ENCODE data around the gene PGS1.

The PGS1 gene

DNA sequence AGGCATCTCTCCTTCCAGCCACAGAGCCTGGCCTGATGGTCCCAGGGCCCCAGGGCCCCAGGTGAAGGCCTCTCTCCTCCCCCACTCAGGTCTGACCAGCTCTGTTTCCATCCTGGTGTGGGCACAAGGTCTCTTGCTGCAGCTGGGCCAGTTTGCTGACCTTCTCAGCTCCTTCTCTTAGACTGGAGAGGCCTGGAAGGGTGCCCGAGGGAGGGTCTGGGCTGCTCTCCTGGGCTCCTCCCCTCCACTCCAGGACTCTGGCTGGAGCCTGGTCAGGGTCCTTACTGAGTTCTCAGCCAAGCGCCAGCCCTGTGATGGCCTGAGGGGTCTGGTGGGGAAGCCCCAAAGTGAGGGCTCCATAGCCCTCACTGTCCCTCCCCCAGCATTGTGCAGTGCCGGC, 31.0 kb upstream of the PGS1 start:
- no peak for DNase-seq (ENCODE audit: low read depth in 2 of 2)
- no peak overlapping the region for H3K4me3 ChIP-seq (replicated peaks in 1 of 2; ENCODE audit: low read depth in 2 of 2, low read length in 2 of 2)
- no peak for TF ChIP-seq CTCF (IDR thresholded peaks at IDR 0.05; ENCODE audit: low read depth, low read length)

GRCh38 chr17:78348055-78348770, 30.2 kb upstream of the PGS1 start:
- no peak for DNase-seq (ENCODE audit: low read depth in 2 of 2)
- H3K4me3 ChIP-seq (replicated peaks in 1 of 2; ENCODE audit: low read depth in 2 of 2, low read length in 2 of 2) = no peak overlapping the region
- TF ChIP-seq CTCF (IDR thresholded peaks at IDR 0.05; ENCODE audit: low read depth, low read length) = no peak

- H3K4me3 ChIP-seq (replicated peaks in 1 of 2; ENCODE audit: low read depth in 2 of 2, low read length in 2 of 2) = no peak overlapping the region
- TF ChIP-seq CTCF (IDR thresholded peaks at IDR 0.05; ENCODE audit: low read depth, low read length) = no peak
- DNase-seq (ENCODE audit: low read depth in 2 of 2) = no peak
Measured at GRCh38 chr17:78349891-78350642, 28.4 kb upstream of the PGS1 start.

DNA sequence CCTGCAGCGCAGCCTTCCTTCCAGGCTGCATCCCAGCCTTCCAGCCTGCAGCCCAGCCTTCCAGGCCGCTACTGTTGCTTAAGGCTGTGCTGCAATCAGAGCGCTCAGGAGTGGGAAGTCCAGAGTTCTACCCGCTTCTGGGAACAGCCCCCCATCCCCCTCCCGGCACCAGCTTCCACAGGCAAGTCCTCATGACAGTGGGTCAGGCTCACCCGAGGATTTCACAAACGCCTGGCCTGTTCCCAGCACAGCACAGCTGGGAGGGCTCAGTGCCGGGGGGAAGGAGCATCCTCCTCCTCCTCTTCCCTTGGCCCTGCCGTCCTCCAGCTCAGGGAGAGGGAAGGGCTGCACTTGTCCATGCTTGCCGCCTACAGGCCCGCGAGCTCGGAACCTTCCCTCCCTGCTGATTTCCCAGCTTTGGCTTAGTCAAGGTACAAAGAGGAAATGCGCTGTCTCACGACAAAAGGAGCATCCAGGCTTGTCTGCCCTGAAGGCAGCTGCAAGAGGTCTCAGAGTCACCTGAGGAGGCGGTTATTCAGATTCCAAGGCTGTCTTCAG, 26.9 kb upstream of the PGS1 start:
- H3K4me3 ChIP-seq (replicated peaks in 1 of 2; ENCODE audit: low read depth in 2 of 2, low read length in 2 of 2) = no peak overlapping the region
- peak; percentile 96 to 100 for DNase-seq (ENCODE audit: low read depth in 2 of 2)
- TF ChIP-seq CTCF (IDR thresholded peaks at IDR 0.05; ENCODE audit: low read depth, low read length) = peak; percentile 17

DNA sequence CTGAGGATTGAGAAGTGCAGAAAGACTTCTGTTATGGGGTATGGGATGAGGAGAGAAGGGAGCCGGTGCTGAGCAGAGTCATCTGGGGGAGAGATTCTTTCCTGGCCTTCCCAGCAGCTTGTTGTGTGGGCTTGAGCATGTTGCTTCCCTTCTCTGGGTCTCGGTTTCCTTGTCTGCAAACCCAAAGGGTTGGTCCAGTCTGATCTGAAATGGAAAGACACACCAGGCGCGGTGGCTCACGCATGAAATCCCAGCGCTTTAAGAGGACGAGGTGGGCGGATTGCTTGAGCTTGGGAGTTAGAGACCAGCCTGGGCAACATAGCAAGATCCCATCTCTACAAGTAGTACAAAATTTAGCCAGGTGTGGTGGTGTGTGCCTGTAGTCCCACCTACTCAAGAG, 24.6 kb upstream of the PGS1 start:
- TF ChIP-seq CTCF (IDR thresholded peaks at IDR 0.05; ENCODE audit: low read depth, low read length) = no peak
- DNase-seq (ENCODE audit: low read depth in 2 of 2) = no peak
- no peak overlapping the region for H3K4me3 ChIP-seq (replicated peaks in 1 of 2; ENCODE audit: low read depth in 2 of 2, low read length in 2 of 2)

DNA sequence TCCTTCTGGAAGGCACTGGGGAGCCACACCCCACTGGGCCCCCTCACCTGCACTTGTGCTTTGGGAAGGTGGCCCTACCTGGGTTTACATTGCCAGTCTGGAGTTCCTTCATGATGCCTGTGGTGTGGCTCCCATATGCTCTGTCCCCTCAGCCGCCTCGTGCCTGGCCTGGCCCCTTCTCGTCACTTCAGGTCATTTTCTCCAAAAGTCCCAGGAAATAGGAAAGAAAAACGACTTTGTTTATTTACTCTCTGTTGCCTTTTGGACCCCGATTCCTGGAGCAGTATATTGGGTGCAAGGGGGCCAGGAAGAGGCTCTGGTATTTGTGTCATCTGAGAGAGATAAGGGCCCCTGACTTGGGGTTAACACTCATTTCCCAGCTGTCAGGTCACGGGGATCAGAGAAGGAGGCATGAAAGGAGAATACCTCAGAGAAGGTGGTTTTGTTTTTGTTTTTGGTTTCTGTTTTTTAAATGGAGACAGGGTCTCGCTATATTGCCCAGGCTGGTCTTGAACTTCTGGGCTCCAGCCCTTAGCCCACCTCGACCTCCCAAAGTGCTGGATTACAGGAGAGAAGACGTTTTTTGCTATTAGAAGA, 23.3 kb upstream of the PGS1 start:
- no peak for TF ChIP-seq CTCF (IDR thresholded peaks at IDR 0.05; ENCODE audit: low read depth, low read length)
- no peak overlapping the region for H3K4me3 ChIP-seq (replicated peaks in 1 of 2; ENCODE audit: low read depth in 2 of 2, low read length in 2 of 2)
- no peak for DNase-seq (ENCODE audit: low read depth in 2 of 2)
